Heart right ventricle (tissue), 16 donors: Measurements from ENCODE around the gene OR4K1. TPM values are rescaled to one million over a fixed set of nuclear protein-coding genes. Genes with fewer than 3 reads are reported as not detected.

ENCODE experiments used
- ATAC-seq, 8 donors: fragments of 200-7000 bp; cut with Tn5 transposase; one replicate each; pipeline ENCODE4 v1.9.1; 2020; ENCODE audit warnings: mild to moderate bottlenecking in 8 of 8, moderate library complexity in 8 of 8, moderate number of reproducible peaks in 1 of 8
- DNase-seq, 2 donors: peaks; one replicate each; pipeline ENCODE4 v3.0.0-alpha.2; 2020
- H3K27ac ChIP-seq, 10 donors: fragments of 200-600 bp; sonication (generic) in 2 of 10; one replicate each; pipeline versions ENCODE4 v1.5.0 to v1.8.0; 2020 to 2022; ENCODE audit warnings: mild to moderate bottlenecking in 3 of 10
- H3K27me3 ChIP-seq, 7 donors: fragments of 200-600 bp; one replicate each; pipeline ENCODE4 v1.8.0; 2021 to 2022; ENCODE audit warnings: mild to moderate bottlenecking in 2 of 7
- H3K36me3 ChIP-seq, 9 donors: fragments of 200-600 bp; sonication (generic) in 1 of 9; one replicate each; pipeline versions ENCODE4 v1.5.0 to v1.8.0; 2020 to 2022; ENCODE audit warnings: mild to moderate bottlenecking in 2 of 9
- H3K4me1 ChIP-seq, 9 donors: fragments of 200-600 bp; sonication (generic) in 1 of 9; one replicate each; pipeline versions ENCODE4 v1.5.0 to v1.8.0; 2020 to 2022; ENCODE audit warnings: mild to moderate bottlenecking in 4 of 9
- H3K4me3 ChIP-seq, 10 donors: fragments of 200-600 bp; sonication (generic) in 2 of 10; one replicate each; pipeline versions ENCODE4 v1.5.0 to v1.8.0; 2020 to 2022; ENCODE audit warnings: mild to moderate bottlenecking in 7 of 10, moderate library complexity in 2 of 10
- H3K9me3 ChIP-seq, 11 donors: fragments of 200-600 bp in 10 of 11; sonication (generic) in 2 of 11; one replicate each; pipeline versions ENCODE4 v1.5.0 to v1.8.0; 2013 to 2022; ENCODE audit warnings: mild to moderate bottlenecking in 2 of 11, control low read depth in 1 of 11, moderate library complexity in 1 of 11
- CTCF ChIP-seq, 9 donors: fragments of 200-600 bp; sonication (generic) in 2 of 9; IDR thresholded peaks; one replicate each; pipeline versions ENCODE4 v1.5.0 to v1.8.0; 2021 to 2022; ENCODE audit warnings: antibody characterized with exemption in 9 of 9, mild to moderate bottlenecking in 5 of 9, moderate library complexity in 1 of 9
- WGBS, 2 donors: extraction: QIAGEN DNeasy Blood & Tissue Kit; methylation state at CpG; one replicate each; pipeline ENCODE4 v1.1.7; 2013; ENCODE audit warnings: inconsistent platforms in 1 of 2; 5-methylcytosine and 5-hydroxymethylcytosine counted together
- intact Hi-C, 10 donors: fragments of 100-400 bp; cut with DNase I; formaldehyde crosslinking; loops; one replicate each; pipeline versions ENCODE4 v1.11.1 to v1.14.2; 2022
- polyA plus RNA-seq, 2 donors: library from polyadenylated mRNA; stranded (reverse); fragments of 200-250 nt; gene quantifications; one replicate each; pipeline ENCODE4 v1.2.3, GENCODE V29; 2013
- total RNA-seq, 10 donors: library from RNA; stranded (reverse); fragmentation: NEBNext Ultra II Directional in 3 of 10; extraction: Animal tissue kit (Norgen Biotek cat#: 25700) in 3 of 10; gene quantifications; one replicate each; pipeline versions ENCODE4 v1.2.1 to v1.2.4, GENCODE V29; 2021 to 2023
- donor health status: Arrhythmogenic right ventricular cardiomyopathy.
- donor health status: ischemic (EF 13 %, LVEDD 7.1; RV severe dilation, severe dysfunction).
- donor health status: healthy with polysubstance abuse.
- donor health status: DM: no; HTN: yes; CAD: no.
- donor health status: DM: no; HTN: no; CAD: no.
- donor health status: ischemic (EF 25% LVEDD 6.9; RV normal size, moderate dysfunction).
- donor health status: ischemic (EF 25% LVEDD 5.7; RV mildly dilated, moderate dysfunction).
- donor health status: healthy.
- donor health status: DM: yes; HTN: yes; CAD: no.
- donor health status: Ischemic cardiomyopathy.
- donor health status: ischemic (EF 35%, LVEDD 5.7; RV mildly dilated, moderate dysfunction).
- donor health status: nonischemic (EF 11% LVEDD 7.7; RV severe dilation, severe dysfunction).
- donor health status: DM: yes; HTN: yes; CAD: no.
- donor health status: PGD.
- donor health status: ischemic (EF 29% LVEDD 5.4; RV normal size, mild dysfunction).
- donor health status: nonischemic (EF 23%, LVEDD 6.1; RV moderate dilation, normal function).

The OR4K1 gene
- total and polyA plus RNA-seq, 12 donors = not detected

- no peak for TF ChIP-seq CTCF (IDR thresholded peaks at IDR 0.05)
- Histone ChIP-seq H3K4me1 (no peaks in the 10 kb centered on the region), H3K27ac (no peak overlapping the region), H3K4me3 (no peak overlapping the region), H3K36me3 (no peaks in the 10 kb centered on the region), H3K9me3 (peaks cover 0 to 5% (median 0%) of the 10 kb centered on the region in 11 donors), H3K27me3 (no peaks in the 10 kb centered on the region)
- 46 to 50% methylated on average over 4 of the region's 4 CpGs for whole genome bisulfite sequencing, 2 donors
- intact Hi-C loops = no loop called here
- no peak for ATAC-seq
- no peak for DNase-seq
Observed at GRCh38 chr14:19918553-19919264, 12.0 kb upstream of the OR4K1 start.

DNA sequence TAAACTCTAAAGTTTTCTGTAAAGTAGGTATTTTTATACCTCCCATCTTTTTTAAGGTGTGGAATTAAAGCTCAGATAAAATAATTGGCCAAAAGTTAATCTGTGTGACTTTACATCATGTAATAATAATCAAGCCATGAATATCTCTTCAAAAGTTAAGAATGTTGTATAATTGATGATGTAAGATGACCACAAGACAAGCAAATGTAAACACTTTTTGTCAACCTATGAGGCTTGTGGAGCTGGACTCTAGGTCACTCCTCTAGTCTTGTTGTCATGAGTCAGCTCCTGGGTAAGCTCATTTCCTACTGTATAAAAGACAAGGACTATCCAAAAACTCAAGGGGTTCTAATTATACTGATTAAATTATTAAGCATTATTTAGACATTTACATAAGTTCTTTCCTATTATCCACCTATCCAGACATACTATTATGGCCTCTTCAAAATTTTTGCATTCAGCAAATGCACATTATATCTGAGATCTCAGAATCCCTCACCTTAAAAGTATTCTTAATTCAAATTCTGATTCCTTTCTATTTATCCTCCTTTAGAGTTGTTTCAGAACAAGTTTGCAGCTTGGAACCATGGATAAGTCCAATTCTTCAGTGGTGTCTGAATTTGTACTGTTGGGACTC, 10.6 kb upstream of the OR4K1 start, which contains the start of gene OR4K5:
Gene OR4K5, plus strand, starts transcription at position 587 of the 637 bp plus-strand sequence. Its CDS starts 0 bp downstream, at position 587.
- H3K4me1 ChIP-seq = no peaks in the 10 kb centered on the region
- ATAC-seq = no peak
- no peak for DNase-seq
- peaks cover 0 to under 1% (median 0%) of the 10 kb centered on the region in 11 donors for H3K9me3 ChIP-seq
- H3K36me3 ChIP-seq = no peaks in the 10 kb centered on the region
- H3K27me3 ChIP-seq = no peaks in the 10 kb centered on the region
- H3K27ac ChIP-seq = no peak within 1 kb of the TSS
- H3K4me3 ChIP-seq = no peak within 1 kb of the TSS
- intact Hi-C loops = no loop called here
- no peak for TF ChIP-seq CTCF (IDR thresholded peaks at IDR 0.05)

DNA sequence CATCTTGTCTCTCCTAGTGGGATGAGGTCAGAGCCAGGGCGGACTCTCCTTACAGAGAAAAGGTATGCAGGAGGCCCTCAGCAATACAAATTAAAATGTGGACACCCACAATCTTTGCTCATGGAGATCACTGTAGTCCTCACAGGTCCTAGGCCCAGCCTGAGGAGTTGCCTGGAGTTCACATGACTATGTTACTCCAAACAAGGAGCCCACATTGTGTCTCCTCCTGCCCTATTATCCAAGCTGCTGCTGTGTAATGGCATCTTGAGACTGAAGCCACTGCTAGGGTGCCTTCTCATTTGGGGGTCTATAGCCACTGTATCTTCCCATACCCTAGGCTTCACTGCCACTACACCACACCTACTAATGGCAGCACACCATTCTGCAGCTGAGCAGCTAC, 11.0 kb downstream of the OR4K1 start:
- Histone ChIP-seq H3K27me3 (no peaks in the 10 kb centered on the region), H3K4me1 (no peaks in the 10 kb centered on the region), H3K36me3 (no peaks in the 10 kb centered on the region), H3K4me3 (no peak overlapping the region), H3K9me3 (peaks cover 0 to 11% (median 0%) of the 10 kb centered on the region in 11 donors), H3K27ac (no peak overlapping the region)
- ATAC-seq = no peak
- TF ChIP-seq CTCF (IDR thresholded peaks at IDR 0.05) = no peak
- 73 to 86% methylated on average over 1 of the region's 1 CpG for WGBS, 2 donors
- intact Hi-C loops = no loop called here
- no peak for DNase-seq

DNA sequence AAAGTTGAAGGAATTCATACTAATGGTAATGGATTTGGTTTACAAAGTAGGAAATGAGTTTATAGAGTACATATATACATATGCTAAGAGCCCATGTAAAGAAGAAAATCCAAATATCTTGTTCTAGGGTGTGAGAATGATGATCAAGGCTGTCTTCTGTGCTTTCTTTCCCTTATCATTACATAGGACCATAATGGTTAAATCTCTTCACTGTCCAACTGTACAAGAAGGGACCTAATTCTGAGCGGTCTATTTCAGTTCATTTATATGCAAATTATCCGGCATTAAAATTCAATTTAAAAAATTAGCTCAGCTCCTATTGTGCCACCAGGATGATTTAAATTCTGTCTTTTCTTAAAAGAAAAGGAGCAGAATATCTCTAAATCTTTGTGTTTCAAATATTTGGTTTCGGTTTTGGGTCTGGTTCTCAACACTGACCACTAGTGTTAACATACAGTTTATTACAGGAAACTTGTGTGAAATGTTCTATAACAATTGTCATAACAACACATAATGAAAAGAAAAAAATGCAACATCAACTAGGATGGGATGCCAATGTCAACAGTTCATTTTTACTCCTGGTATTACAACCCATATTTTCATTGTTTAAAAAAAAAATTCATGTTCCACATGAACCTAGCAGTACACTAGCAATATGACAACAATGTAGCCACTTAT, 16.8 kb downstream of the OR4K1 start:
- 78 to 86% methylated on average over 3 of the region's 3 CpGs for WGBS, 2 donors
- Histone ChIP-seq H3K27ac (no peak overlapping the region), H3K9me3 (no peaks in the 10 kb centered on the region), H3K4me3 (no peak overlapping the region), H3K36me3 (no peaks in the 10 kb centered on the region), H3K4me1 (no peaks in the 10 kb centered on the region), H3K27me3 (no peaks in the 10 kb centered on the region)
- ATAC-seq (no peak), DNase-seq (no peak)
- intact Hi-C loops = no loop called here
- TF ChIP-seq CTCF (IDR thresholded peaks at IDR 0.05) = no peak
